B cell (primary cell): ENCODE data around the gene CBL. TPM values are rescaled to one million over a fixed set of nuclear protein-coding genes. Genes with fewer than 3 reads are reported as not detected.

Experiments used
- ATAC-seq: fragments of 200-7000 bp; cut with Tn5 transposase; one replicate; pipeline ENCODE4 v1.10.0; 2021; ENCODE audit warnings: low read depth, mild to moderate bottlenecking, moderate number of reproducible peaks, moderate library complexity
- CTCF ChIA-PET: fragments of 350-600 bp; sonication (Branson Sonifier 250); formaldehyde crosslinking; loops from one replicate; lab custom pipeline; 2021; ENCODE audit warnings: antibody characterized with exemption, inconsistent platforms; lab: Charles Lee
- POLR2A ChIA-PET: fragments of 350-600 bp; sonication (Branson Sonifier 250); formaldehyde crosslinking; loops from one replicate; lab custom pipeline; 2021; ENCODE audit warnings: antibody characterized with exemption; lab: Charles Lee
- DNase-seq: peaks from one replicate; pipeline ENCODE4 v3.0.0; 2013
- H2AFZ ChIP-seq: 2 replicates; pipeline ENCODE4 v1.6.1; 2012; ENCODE audit warnings: mild to moderate bottlenecking, low read depth, low read length; ENCODE audit not compliant: insufficient read depth, poor library complexity, severe bottlenecking
- H3K27ac ChIP-seq, 2 donors: 1 replicate in 1 of 2; 2 replicates in 1 of 2; pipeline ENCODE4 v1.5.1; 2012 to 2013; ENCODE audit warnings: low read length in 2 of 2, mild to moderate bottlenecking in 2 of 2, moderate library complexity in 1 of 2
- H3K27me3 ChIP-seq, 4 experiments: fragments of 200-600 bp in 1 of 4; sonication (generic) in 1 of 4; replicated peaks in 1 of 4; 1 replicate in 2 of 4; 2 replicates in 2 of 4; pipeline versions ENCODE4 v1.6.1 to v1.7.0; 2013 to 2016; ENCODE audit warnings: low read length in 3 of 4, mild to moderate bottlenecking in 2 of 4, mixed read lengths in 1 of 4, moderate library complexity in 1 of 4; ENCODE audit not compliant: insufficient read depth in 4 of 4, control insufficient read depth in 3 of 4; ENCODE audit errors: control extremely low read depth in 1 of 4
- H3K36me3 ChIP-seq, 2 experiments: replicated peaks in 1 of 2; 1 replicate in 1 of 2; 2 replicates in 1 of 2; pipeline versions ENCODE4 v1.6.1 to v1.7.1; 2013; ENCODE audit warnings: low read length in 1 of 2; ENCODE audit not compliant: insufficient read depth in 2 of 2, control insufficient read depth in 1 of 2; ENCODE audit errors: control extremely low read depth in 1 of 2, extremely low read depth in 1 of 2
- H3K4me1 ChIP-seq, 2 donors: fragments of 200-600 bp in 1 of 2; sonication (generic) in 1 of 2; 1 replicate in 1 of 2; 2 replicates in 1 of 2; pipeline versions ENCODE4 v1.5.1 to v1.6.1; 2013 to 2017; ENCODE audit warnings: low read length in 2 of 2; ENCODE audit not compliant: control insufficient read depth in 2 of 2, insufficient read depth in 2 of 2
- H3K4me2 ChIP-seq: replicated peaks from 2 replicates; pipeline ENCODE3; 2012; ENCODE audit warnings: mild to moderate bottlenecking, low read depth, low read length; ENCODE audit not compliant: poor library complexity, severe bottlenecking
- H3K4me3 ChIP-seq, 5 experiments: fragments of 200-600 bp in 1 of 5; sonication (generic) in 1 of 5; 1 replicate in 3 of 5; 2 replicates in 2 of 5; pipeline versions ENCODE4 v1.5.1 to v1.7.0; 2011 to 2016; ENCODE audit warnings: low read length in 4 of 5, mild to moderate bottlenecking in 4 of 5, low read depth in 2 of 5, control low read depth in 1 of 5, moderate library complexity in 1 of 5; ENCODE audit not compliant: insufficient read depth in 1 of 5; ENCODE audit errors: control extremely low read depth in 1 of 5, extremely low read depth in 1 of 5
- H3K79me2 ChIP-seq: fragments of 200-600 bp; sonication (generic); one replicate; pipeline ENCODE4 v1.6.0; 2016; ENCODE audit warnings: low read length; ENCODE audit not compliant: control insufficient read depth, insufficient read depth
- H3K9ac ChIP-seq: fragments of 200-600 bp; sonication (generic); 2 replicates; pipeline ENCODE4 v1.6.1; 2017; ENCODE audit warnings: mild to moderate bottlenecking, low read length, moderate library complexity
- H3K9me3 ChIP-seq, 3 donors: one replicate each; pipeline versions ENCODE4 v1.6.1 to v1.7.1; 2013; ENCODE audit warnings: low read length in 2 of 3; ENCODE audit not compliant: control insufficient read depth in 2 of 3, insufficient read depth in 1 of 3; ENCODE audit errors: control extremely low read depth in 1 of 3
- H4K20me1 ChIP-seq: 2 replicates; pipeline ENCODE4 v1.6.0; 2012; ENCODE audit warnings: mild to moderate bottlenecking, low read length; ENCODE audit not compliant: insufficient read depth, control insufficient read depth, poor library complexity, severe bottlenecking
- H3K27ac Mint-ChIP-seq: one replicate; pipeline ENCODE4 v1.8.0; 2021; ENCODE audit warnings: mixed read lengths
- H3K27me3 Mint-ChIP-seq: one replicate; pipeline ENCODE4 v1.8.0; 2021; ENCODE audit warnings: mixed read lengths
- H3K4me1 Mint-ChIP-seq: one replicate; pipeline ENCODE4 v1.8.0; 2021; ENCODE audit warnings: mixed read lengths
- H3K4me3 Mint-ChIP-seq: one replicate; pipeline ENCODE4 v1.8.0; 2021; ENCODE audit warnings: mixed read lengths
- H3K9me3 Mint-ChIP-seq: one replicate; pipeline ENCODE4 v1.8.0; 2022; ENCODE audit warnings: mixed read lengths; ENCODE audit not compliant: insufficient read depth
- EZH2 ChIP-seq: IDR thresholded peaks from 2 replicates; pipeline ENCODE4 v1.6.1; 2012; ENCODE audit warnings: borderline replicate concordance, low read depth, mild to moderate bottlenecking, moderate library complexity, low read length; ENCODE audit not compliant: insufficient read depth, poor library complexity, severe bottlenecking
- WGBS: methylation state at CpG from one replicate; pipeline ENCODE4 v1.1.5; 2013; ENCODE audit warnings: missing lambda C conversion rate; ENCODE audit not compliant: insufficient coverage; 5-methylcytosine and 5-hydroxymethylcytosine counted together
- intact Hi-C: fragments of 100-400 bp; cut with micrococcal nuclease; formaldehyde crosslinking; loops from one replicate; pipeline ENCODE4 v1.10.0; 2022
- polyA plus RNA-seq: library from polyadenylated mRNA; depleted of rRNA; stranded (reverse); fragments of >200 nt; gene quantifications from 2 replicates; pipeline ENCODE4 v1.2.3, GENCODE V29; 2012
- total RNA-seq, 2 donors: library from RNA; stranded (reverse); fragments of 120-200 nt in 1 of 2; gene quantifications; 1 replicate in 1 of 2; 2 replicates in 1 of 2; pipeline versions ENCODE4 v1.2.3 to v1.2.4, GENCODE V29; 2013 to 2022
- TF ChIP-seq, protein P1 (sequence below): fragments of 200-600 bp; IDR thresholded peaks from one replicate; pipeline ENCODE4 v1.8.0; 2022; ENCODE audit warnings: antibody characterized with exemption, mild to moderate bottlenecking

Gene CBL
- total and polyA plus RNA-seq, 2 donors (not counting 1 experiment from before 2014, with no cell fraction given), result 11.7 to 35.2 TPM

DNA sequence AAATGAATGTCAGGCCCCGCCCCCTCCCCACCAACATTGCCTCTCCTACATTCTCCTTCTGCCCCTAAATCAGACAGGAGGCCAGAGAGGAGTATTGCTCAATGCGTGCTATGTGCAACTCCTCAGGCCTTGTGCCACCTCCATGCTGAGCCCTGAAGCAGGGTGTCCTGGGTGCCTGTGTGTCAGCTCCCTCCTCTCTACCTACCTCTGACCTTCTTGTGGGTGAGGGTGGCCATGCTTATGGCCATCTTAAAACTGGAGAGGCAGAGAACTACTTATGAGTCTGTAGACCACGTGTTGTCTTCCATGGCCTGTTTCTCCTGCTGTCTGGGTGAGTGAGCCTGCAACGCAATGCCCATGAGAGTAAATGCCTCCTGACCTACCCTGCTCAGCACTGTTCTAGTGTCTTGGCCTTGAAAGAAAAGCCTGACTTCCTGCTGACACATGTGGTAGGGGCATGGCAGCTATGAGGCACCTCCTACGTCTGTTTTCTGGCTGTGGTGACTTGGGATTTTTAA, 100.3 kb downstream of the CBL start:
- CTCF ChIA-PET, result interaction anchor here (0.8 to 0.9 kb wide), 2 partner anchors 18 to 138 kb away, joined by 3 read pairs; no protein-coding TSS in a partner anchor
- Histone ChIP-seq H2AFZ (no peak overlapping the region), H4K20me1 (no peaks in the 10 kb centered on the region), H3K4me1 (no peaks in the 10 kb centered on the region), H3K27ac (no peak overlapping the region), H3K79me2 (no peaks in the 10 kb centered on the region), H3K9ac (no peak overlapping the region), H3K4me2 (no peak overlapping the region), H3K27me3 (no peaks in the 10 kb centered on the region), H3K4me3 (no peak overlapping the region), H3K36me3 (peaks cover 24 to 41% of the 10 kb centered on the region in 2 experiments), H3K9me3 (no peaks in the 10 kb centered on the region)
- no peak for ATAC-seq
- no peak for DNase-seq
- Mint-ChIP-seq H3K27me3 (no peaks in the 10 kb centered on the region), H3K9me3 (no peaks in the 10 kb centered on the region), H3K4me1 (no peaks in the 10 kb centered on the region), H3K27ac (peak overlapping the region; percentile 20), H3K4me3 (no peak overlapping the region)
- intact Hi-C loops, result no loop called here
- POLR2A ChIA-PET, result no interaction called here
- TF ChIP-seq, protein P1, sequence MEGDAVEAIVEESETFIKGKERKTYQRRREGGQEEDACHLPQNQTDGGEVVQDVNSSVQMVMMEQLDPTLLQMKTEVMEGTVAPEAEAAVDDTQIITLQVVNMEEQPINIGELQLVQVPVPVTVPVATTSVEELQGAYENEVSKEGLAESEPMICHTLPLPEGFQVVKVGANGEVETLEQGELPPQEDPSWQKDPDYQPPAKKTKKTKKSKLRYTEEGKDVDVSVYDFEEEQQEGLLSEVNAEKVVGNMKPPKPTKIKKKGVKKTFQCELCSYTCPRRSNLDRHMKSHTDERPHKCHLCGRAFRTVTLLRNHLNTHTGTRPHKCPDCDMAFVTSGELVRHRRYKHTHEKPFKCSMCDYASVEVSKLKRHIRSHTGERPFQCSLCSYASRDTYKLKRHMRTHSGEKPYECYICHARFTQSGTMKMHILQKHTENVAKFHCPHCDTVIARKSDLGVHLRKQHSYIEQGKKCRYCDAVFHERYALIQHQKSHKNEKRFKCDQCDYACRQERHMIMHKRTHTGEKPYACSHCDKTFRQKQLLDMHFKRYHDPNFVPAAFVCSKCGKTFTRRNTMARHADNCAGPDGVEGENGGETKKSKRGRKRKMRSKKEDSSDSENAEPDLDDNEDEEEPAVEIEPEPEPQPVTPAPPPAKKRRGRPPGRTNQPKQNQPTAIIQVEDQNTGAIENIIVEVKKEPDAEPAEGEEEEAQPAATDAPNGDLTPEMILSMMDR, result no peak
- no peak for TF ChIP-seq EZH2
- WGBS, result 78% methylated on average over 3 of the region's 5 CpGs

DNA sequence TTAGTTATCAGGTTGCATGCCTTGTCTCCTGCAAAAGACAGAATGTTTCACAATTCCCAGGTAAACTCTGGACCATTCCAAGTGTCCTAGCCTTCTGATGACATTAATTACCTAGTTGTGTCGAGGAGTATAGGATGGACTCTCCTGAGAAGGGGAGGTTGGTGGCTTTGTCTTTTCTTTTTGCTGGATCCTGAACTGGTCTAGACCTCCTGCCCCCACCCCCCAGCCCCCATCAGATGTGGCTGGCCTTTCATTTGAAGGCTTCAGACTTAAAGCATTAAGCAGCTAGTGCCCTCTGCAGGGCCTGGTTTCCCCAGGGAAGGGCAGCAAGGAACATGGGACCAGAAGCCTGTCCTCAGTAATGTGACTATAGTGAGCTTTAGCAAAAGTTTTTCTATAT, 101.1 kb downstream of the CBL start:
- H3K27ac ChIP-seq, result no peak overlapping the region
- H3K4me3 Mint-ChIP-seq, result no peak overlapping the region

More for the DNA sequence above, 101.1 kb downstream of the CBL start:
- H3K27me3 Mint-ChIP-seq, result no peaks in the 10 kb centered on the region
- Histone ChIP-seq H3K9me3 (no peaks in the 10 kb centered on the region), H3K4me2 (no peak overlapping the region), H4K20me1 (no peaks in the 10 kb centered on the region), H3K4me1 (no peaks in the 10 kb centered on the region), H3K4me3 (no peak overlapping the region), H3K36me3 (peaks cover 17 to 33% of the 10 kb centered on the region in 2 experiments), H2AFZ (no peak overlapping the region), H3K27me3 (no peaks in the 10 kb centered on the region), H3K79me2 (no peaks in the 10 kb centered on the region), H3K9ac (no peak overlapping the region)
- no peak overlapping the region for H3K27ac Mint-ChIP-seq
- intact Hi-C loops, result no loop called here
- DNase-seq (no peak), ATAC-seq (no peak)
- H3K4me1 Mint-ChIP-seq, result no peaks in the 10 kb centered on the region
- no peaks in the 10 kb centered on the region for H3K9me3 Mint-ChIP-seq
- CTCF ChIA-PET, result interaction anchor here (0.8 to 2.6 kb wide), 2 partner anchors 16 to 138 kb away, joined by 3 to 15 read pairs; no protein-coding TSS in a partner anchor
- WGBS, result no CpG with 5 or more reads among the region's 1 CpG
- TF ChIP-seq, protein P1, result no peak
- no peak for TF ChIP-seq EZH2
- POLR2A ChIA-PET, result interaction anchor here (0.6 kb wide), 1 partner anchor 141 kb away, joined by 4 read pairs; no protein-coding TSS in a partner anchor
